ENCODE measurements around the gene GLI3.

The GLI3 gene

GRCh38 chr7:42080841-42081586 lies 156.0 kb downstream of the GLI3 start:
- TF ChIP-seq ZNF274 (IDR thresholded peaks at IDR 0.05; ENCODE audit: low read depth, low read length) = no peak
- H3K4me3 ChIP-seq (ENCODE audit: low read length) = no peak overlapping the region

GRCh38 chr7:42077271-42078135 lies 159.5 kb downstream of the GLI3 start:
- H3K4me3 ChIP-seq (ENCODE audit: low read length) = no peak overlapping the region
- TF ChIP-seq ZNF274 (IDR thresholded peaks at IDR 0.05; ENCODE audit: low read depth, low read length) = no peak

DNA sequence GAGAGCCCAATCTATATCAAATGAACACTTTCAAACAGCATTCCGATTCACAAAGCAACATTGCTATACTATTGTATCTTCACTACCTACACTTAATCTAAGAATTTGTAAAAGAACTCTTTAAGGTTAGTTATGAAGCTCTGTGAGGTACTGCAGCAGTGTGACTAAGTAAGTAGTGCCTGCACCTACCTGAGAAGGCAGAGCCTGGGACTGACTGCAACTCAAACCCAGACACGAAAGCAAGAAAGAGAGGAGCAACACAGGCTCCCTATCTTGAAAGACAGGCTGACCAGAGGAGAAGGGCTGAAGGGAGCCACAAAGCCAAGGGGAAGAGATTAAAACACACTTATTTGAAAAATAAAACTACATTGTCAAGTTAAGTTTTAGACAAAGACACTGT lies 160.1 kb downstream of the GLI3 start:
- no peak overlapping the region for H3K4me3 ChIP-seq (ENCODE audit: low read length)
- no peak for TF ChIP-seq ZNF274 (IDR thresholded peaks at IDR 0.05; ENCODE audit: low read depth, low read length)

DNA sequence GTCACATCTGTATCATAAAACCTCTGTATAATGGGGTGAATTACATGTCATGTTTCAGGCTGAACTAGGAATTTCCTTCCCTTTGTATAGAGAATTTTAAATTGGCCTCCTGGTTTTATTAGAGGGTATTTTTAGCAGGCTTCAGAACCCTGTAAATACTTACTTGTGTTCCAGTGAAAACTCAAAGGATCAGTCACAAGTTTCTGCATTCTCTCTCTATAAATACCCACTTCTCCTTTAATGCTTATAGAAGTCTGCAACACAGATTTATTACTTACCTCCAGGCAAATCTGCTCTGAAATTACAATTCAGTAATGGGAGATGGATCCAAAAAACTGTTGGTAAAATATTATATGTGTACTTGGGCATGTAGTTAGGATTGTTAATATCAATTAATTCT lies 161.6 kb downstream of the GLI3 start:
- no peak overlapping the region for H3K4me3 ChIP-seq (ENCODE audit: low read length)
- no peak for TF ChIP-seq ZNF274 (IDR thresholded peaks at IDR 0.05; ENCODE audit: low read depth, low read length)

GRCh38 chr7:42074076-42074475 lies 162.9 kb downstream of the GLI3 start:
- H3K4me3 ChIP-seq (ENCODE audit: low read length) = no peak overlapping the region
- no peak for TF ChIP-seq ZNF274 (IDR thresholded peaks at IDR 0.05; ENCODE audit: low read depth, low read length)

GRCh38 chr7:42071372-42072261 lies 165.4 kb downstream of the GLI3 start:
- no peak overlapping the region for H3K4me3 ChIP-seq (ENCODE audit: low read length)
- no peak for TF ChIP-seq ZNF274 (IDR thresholded peaks at IDR 0.05; ENCODE audit: low read depth, low read length)

GRCh38 chr7:42070068-42070467 lies 166.9 kb downstream of the GLI3 start:
- no peak for TF ChIP-seq ZNF274 (IDR thresholded peaks at IDR 0.05; ENCODE audit: low read depth, low read length)
- H3K4me3 ChIP-seq (ENCODE audit: low read length) = no peak overlapping the region

- TF ChIP-seq ZNF274 (IDR thresholded peaks at IDR 0.05; ENCODE audit: low read depth, low read length) = no peak
- no peak overlapping the region for H3K4me3 ChIP-seq (ENCODE audit: low read length)
These were observed 167.4 kb downstream of the GLI3 start for GRCh38 chr7:42069590-42069989.

DNA sequence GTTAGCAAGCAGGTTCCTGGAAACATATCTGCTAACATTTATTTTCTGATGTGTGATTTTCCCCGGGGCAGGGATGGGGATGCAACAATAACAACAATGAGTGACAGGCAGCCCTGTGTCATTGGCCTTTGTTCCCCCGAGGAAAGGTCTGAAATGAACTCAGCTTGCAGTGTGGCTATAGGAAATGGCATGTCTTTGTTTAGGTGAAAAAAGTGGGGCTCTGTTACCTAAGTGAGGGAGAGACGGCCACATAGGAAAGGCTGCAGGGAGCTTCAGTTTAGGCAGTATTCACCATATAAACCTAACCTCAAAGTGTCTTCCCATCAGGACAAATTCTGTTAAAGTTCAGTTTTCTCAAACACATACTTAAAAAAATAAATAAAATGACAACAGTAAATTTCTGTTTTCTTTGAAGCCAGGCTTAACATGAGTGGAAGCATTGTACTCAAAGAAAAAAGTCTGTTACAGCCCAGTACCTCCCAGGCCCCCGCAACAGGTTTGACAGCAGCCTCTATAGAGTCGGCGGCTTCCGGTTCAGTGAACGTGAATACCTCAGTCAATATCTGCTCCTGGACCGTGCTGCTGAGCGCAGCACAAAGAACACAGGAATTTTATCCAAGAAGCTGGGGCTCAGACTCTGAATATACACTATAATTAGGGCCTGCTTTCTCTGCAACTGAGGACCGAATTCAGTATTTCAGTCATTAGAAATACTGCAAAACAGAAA lies 168.3 kb downstream of the GLI3 start:
- no peak overlapping the region for H3K4me3 ChIP-seq (ENCODE audit: low read length)
- no peak for TF ChIP-seq ZNF274 (IDR thresholded peaks at IDR 0.05; ENCODE audit: low read depth, low read length)

DNA sequence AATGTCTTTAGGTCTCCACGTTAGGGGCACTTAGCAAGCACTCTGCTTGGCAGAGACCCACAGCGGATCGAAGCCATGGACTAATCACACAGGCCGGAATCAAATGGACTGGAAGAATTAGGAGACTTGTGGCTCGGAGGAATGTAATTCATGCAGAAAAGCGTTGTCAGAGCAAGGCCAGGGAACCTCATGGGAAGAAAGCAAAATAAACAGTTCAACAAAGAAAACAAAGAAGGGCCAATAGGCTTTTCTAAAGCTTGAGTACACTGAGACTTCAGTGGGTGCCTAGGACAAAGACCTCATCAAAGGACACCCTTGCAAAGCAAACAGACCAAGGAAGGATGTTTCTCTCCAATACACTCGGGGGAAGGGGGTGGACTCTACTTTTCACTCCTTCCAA lies 171.1 kb downstream of the GLI3 start:
- H3K4me3 ChIP-seq (ENCODE audit: low read length) = no peak overlapping the region
- TF ChIP-seq ZNF274 (IDR thresholded peaks at IDR 0.05; ENCODE audit: low read depth, low read length) = no peak

DNA sequence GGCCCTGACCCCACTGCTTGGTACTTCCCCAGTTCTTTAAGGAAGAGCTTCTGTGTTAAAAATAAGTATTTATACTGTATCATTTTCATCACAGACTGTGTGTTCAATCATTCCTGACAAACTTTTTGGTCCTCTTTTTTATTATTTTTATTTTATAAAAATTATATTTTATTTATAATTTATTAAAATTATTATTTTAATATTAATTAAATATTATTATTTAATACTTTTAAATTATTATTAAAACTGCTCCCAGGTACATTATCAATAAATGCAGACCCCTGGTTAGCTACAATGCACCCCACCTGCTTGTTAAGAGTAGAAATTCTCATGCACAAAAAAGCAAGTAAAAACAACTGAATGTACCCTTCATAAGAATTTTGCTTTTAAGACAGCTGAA lies 172.0 kb downstream of the GLI3 start:
- TF ChIP-seq ZNF274 (IDR thresholded peaks at IDR 0.05; ENCODE audit: low read depth, low read length) = no peak
- no peak overlapping the region for H3K4me3 ChIP-seq (ENCODE audit: low read length)

DNA sequence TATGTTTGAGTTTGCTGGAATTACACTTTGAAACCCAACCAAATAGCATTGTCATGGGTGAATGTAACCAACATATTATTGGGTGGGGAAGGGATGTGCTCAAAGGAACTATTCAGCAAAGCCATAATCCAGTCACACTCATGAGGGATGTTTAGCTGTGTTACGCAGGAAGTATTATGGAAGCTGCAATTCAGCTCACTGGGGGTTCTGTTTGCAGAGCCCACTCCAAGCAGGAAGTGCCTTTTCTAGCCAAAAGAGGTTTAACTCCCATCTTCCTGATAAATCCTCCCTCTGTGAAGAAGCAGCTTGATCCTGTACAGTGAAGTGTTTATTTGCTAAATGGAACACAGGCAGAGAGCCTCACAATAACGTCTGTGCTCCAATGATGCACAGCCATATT lies 172.5 kb downstream of the GLI3 start:
- no peak for TF ChIP-seq ZNF274 (IDR thresholded peaks at IDR 0.05; ENCODE audit: low read depth, low read length)
- no peak overlapping the region for H3K4me3 ChIP-seq (ENCODE audit: low read length)

DNA sequence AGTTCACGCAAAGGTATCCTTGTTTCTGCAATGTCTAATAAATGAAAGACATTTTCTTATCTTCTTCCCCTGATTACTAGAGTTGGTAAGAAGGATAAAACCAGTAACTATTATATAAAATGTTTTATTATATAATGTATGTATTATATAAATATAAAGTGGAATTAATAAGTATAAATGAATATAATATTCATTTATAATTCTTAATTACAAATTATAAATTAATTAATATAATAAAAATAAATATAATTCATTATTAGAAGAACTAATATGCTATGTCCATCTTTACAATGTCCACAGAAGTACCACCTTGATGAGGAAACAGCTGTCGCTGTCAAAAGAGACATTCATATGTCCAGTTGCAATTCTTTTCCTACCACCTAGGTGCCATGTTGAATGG lies 177.7 kb downstream of the GLI3 start:
- no peak for TF ChIP-seq ZNF274 (IDR thresholded peaks at IDR 0.05; ENCODE audit: low read depth, low read length)
- H3K4me3 ChIP-seq (ENCODE audit: low read length) = no peak overlapping the region

DNA sequence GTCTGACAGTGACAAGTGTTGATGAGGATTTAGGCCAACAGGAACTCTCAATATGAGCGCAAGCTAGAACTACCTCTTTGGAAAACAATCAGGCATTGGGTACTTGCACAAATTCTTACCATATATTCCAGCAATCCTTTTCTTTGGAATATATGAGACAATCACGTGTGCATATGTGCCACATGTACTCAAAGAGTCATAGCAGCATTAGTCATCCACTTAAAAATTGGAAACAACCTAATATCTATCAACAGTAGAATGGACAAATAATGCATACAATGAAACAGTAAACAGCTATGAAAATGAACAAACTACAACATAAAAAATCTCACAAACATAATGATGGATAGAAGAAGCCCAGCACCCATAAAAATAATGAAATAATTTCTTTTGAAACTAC lies 179.7 kb downstream of the GLI3 start:
- H3K4me3 ChIP-seq (ENCODE audit: low read length) = no peak overlapping the region
- TF ChIP-seq ZNF274 (IDR thresholded peaks at IDR 0.05; ENCODE audit: low read depth, low read length) = no peak

All from GM08714 (cell line).